K562 (cell line): Measurements from ENCODE around the gene TAF8. TPM values are rescaled to one million over a fixed set of nuclear protein-coding genes. Genes with fewer than 3 reads are reported as not detected.

Experiments
- CEBPB ChIP-seq: fragments of 450-650 bp; IDR thresholded peaks from 2 replicates; pipeline ENCODE4 v1.6.1; 2016; ENCODE audit warnings: missing genetic modification characterization, missing compliant biosample characterization
- CTBP1 ChIP-seq: fragments of 450-650 bp; IDR thresholded peaks from 2 replicates; pipeline ENCODE4 v1.6.1; 2016; ENCODE audit warnings: borderline replicate concordance
- ESRRA ChIP-seq: fragments of 450-650 bp; IDR thresholded peaks from 2 replicates; pipeline ENCODE4 v1.6.1; 2014; ENCODE audit warnings: low read depth, mild to moderate bottlenecking, moderate library complexity, borderline replicate concordance
- FOXA3 ChIP-seq, 2 experiments: fragments of 450-650 bp in 1 of 2; sonication (generic) in 1 of 2; formaldehyde crosslinking; IDR thresholded peaks in 1 of 2; conservative IDR thresholded peaks in 1 of 2; 2 replicates each; pipeline versions ENCODE4 v1.4.0 to v1.8.0; 2020 to 2022; ENCODE audit warnings: mild to moderate bottlenecking in 2 of 2, missing genetic modification reagents in 1 of 2
- GTF2E2 ChIP-seq: fragments of 200-800 bp; sonication (Bioruptor generic); IDR thresholded peaks from 2 replicates; pipeline ENCODE4 v1.6.1; 2016; ENCODE audit warnings: missing genetic modification characterization, missing compliant biosample characterization
- MIER1 ChIP-seq: fragments of 450-650 bp; IDR thresholded peaks from 2 replicates; pipeline ENCODE4 v1.6.1; 2016; ENCODE audit warnings: antibody characterized with exemption, mild to moderate bottlenecking, low read depth
- MYBL2 ChIP-seq, 2 experiments: fragments of 450-650 bp in 1 of 2; sonication (generic) in 1 of 2; formaldehyde crosslinking in 1 of 2; IDR thresholded peaks; 2 replicates each; pipeline versions ENCODE4 v1.6.1 to v1.8.1; 2017 to 2022; ENCODE audit warnings: borderline replicate concordance in 1 of 2, inconsistent platforms in 1 of 2, low read depth in 1 of 2, mild to moderate bottlenecking in 1 of 2, missing genetic modification reagents in 1 of 2, moderate library complexity in 1 of 2
- PRMT5 ChIP-seq: sonication (generic); formaldehyde crosslinking; IDR thresholded peaks from 2 replicates; pipeline ENCODE4 v1.5.0; 2020; ENCODE audit warnings: missing genetic modification reagents
- RBM39 ChIP-seq: fragments of 200-400 bp; formaldehyde crosslinking; optimal IDR thresholded peaks from 2 replicates; pipeline ENCODE3; 2018; ENCODE audit warnings: low read depth, low read length
- SRSF1 ChIP-seq: fragments of 200-400 bp; formaldehyde crosslinking; IDR thresholded peaks from 2 replicates; pipeline ENCODE4 v1.6.1; 2017; ENCODE audit warnings: mild to moderate bottlenecking, low read depth, low read length, moderate library complexity
- SUPT5H ChIP-seq: fragments of 450-650 bp; IDR thresholded peaks from 2 replicates; pipeline ENCODE4 v1.6.1; 2016
- ZNF584 ChIP-seq: fragments of 200-800 bp; sonication (Bioruptor generic); IDR thresholded peaks from 2 replicates; pipeline ENCODE4 v1.6.1; 2016; ENCODE audit warnings: low read depth, mild to moderate bottlenecking, missing genetic modification characterization, missing compliant biosample characterization
- polyA plus RNA-seq, 8 experiments: library from polyadenylated mRNA; depleted of rRNA in 4 of 8; stranded (reverse) in 5 of 8; unstranded in 3 of 8; fragments of >200 nt; fragmentation: Nextera tagmentation in 2 of 8; fragmentation: Illumina TruSeq in 1 of 8; extraction: Ambion mirVana in 2 of 8; extraction: Trizol in 1 of 8; gene quantifications; 2 replicates each; pipeline versions ENCODE4 v1.2.1 to v1.2.3, GENCODE V29; 2011 to 2014; ENCODE audit warnings: inconsistent platforms in 1 of 8, missing spikeins in 1 of 8
- total RNA-seq, 7 experiments: library from RNA; depleted of rRNA in 6 of 7; stranded (reverse); fragments of >200 nt in 6 of 7; fragmentation: Illumina TruSeq in 2 of 7; extraction: Trizol in 2 of 7; gene quantifications; 2 replicates each; pipeline versions ENCODE4 v1.2.1 to v1.2.3, GENCODE V29; 2011 to 2021; ENCODE audit warnings: low replicate concordance in 1 of 7
- TF ChIP-seq, protein P1 (sequence below): fragments of 450-650 bp; conservative IDR thresholded peaks from 2 replicates; pipeline ENCODE4 v1.6.1; 2016; ENCODE audit warnings: missing genetic modification characterization, low read depth, mild to moderate bottlenecking, missing compliant biosample characterization, moderate library complexity
- TF ChIP-seq, protein P2 (sequence below): fragments of 450-650 bp; IDR thresholded peaks from 2 replicates; pipeline ENCODE4 v1.6.1; 2018; ENCODE audit warnings: mild to moderate bottlenecking, low read depth; ENCODE audit not compliant: partially characterized antibody
- TF ChIP-seq, protein P3 (sequence below): fragments of 450-650 bp; IDR thresholded peaks from 2 replicates; pipeline ENCODE4 v1.7.0; 2016; ENCODE audit warnings: borderline replicate concordance
- TF ChIP-seq, protein P4 (sequence below): fragments of 200-400 bp; formaldehyde crosslinking; IDR thresholded peaks from 2 replicates; pipeline ENCODE4 v1.6.1; 2017; ENCODE audit warnings: mild to moderate bottlenecking, low read depth, low read length, moderate library complexity
- TF ChIP-seq, protein P5 (sequence below): fragments of 250-450 bp; sonication (Bioruptor Pico); IDR thresholded peaks from 2 replicates; pipeline ENCODE4 v1.8.0; 2022; ENCODE audit warnings: inconsistent platforms

TAF8 gene
- total and polyA plus RNA-seq, 9 of the 15 experiments (the other 6 are each of a cell fraction or from before 2014, with no cell fraction given) = 29.4 to 84.0 (median 52.6) TPM

DNA sequence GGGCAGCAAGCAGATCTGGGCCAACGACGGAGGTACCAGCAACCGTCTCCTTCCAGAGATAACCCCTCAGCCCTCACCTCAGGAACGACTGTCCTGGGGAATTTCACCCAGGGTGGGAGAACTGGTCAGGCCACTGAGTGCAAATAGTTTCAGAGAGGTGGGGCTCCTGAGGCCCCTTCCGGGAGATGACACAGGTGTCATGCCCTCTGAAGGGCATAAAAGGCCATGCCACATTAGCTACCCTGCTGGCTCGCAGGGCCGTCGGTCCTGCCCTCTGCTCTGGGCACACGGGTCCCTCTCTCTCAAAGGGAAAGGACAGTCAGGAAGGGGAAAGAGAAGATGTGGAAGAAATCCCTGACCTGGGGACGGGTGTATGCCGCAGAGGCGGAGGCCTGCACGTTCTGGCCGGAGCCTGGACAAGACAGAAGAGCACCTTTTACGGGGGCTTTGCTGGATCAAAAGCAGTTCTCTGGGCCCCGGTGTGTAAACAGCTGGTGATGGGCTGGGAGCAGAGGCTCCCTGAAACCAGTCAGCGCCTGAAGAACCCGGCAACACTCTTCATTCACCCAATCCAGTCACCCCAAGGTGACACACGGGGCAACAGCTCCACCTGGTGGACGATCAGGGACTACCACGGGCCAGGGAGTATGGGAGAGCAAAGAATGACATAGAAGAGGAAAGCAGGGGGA is 6.4 kb upstream of the TAF8 start (continued):
- TF ChIP-seq, protein P1, sequence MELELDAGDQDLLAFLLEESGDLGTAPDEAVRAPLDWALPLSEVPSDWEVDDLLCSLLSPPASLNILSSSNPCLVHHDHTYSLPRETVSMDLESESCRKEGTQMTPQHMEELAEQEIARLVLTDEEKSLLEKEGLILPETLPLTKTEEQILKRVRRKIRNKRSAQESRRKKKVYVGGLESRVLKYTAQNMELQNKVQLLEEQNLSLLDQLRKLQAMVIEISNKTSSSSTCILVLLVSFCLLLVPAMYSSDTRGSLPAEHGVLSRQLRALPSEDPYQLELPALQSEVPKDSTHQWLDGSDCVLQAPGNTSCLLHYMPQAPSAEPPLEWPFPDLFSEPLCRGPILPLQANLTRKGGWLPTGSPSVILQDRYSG (tag) = no peak
- TF ChIP-seq RBM39 = no peak
- peak; percentile 66 for TF ChIP-seq CTBP1
- TF ChIP-seq SUPT5H = no peak
- TF ChIP-seq PRMT5 (CRISPR knock-in tag) = no peak
- TF ChIP-seq, protein P2, sequence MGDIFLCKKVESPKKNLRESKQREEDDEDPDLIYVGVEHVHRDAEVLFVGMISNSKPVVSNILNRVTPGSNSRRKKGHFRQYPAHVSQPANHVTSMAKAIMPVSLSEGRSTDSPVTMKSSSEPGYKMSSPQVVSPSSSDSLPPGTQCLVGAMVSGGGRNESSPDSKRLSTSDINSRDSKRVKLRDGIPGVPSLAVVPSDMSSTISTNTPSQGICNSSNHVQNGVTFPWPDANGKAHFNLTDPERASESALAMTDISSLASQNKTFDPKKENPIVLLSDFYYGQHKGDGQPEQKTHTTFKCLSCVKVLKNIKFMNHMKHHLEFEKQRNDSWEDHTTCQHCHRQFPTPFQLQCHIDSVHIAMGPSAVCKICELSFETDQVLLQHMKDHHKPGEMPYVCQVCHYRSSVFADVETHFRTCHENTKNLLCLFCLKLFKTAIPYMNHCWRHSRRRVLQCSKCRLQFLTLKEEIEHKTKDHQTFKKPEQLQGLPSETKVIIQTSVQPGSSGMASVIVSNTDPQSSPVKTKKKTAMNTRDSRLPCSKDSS = no peak
- TF ChIP-seq MIER1 = no peak
- no peak for TF ChIP-seq MYBL2 (IDR thresholded peaks at IDR 0.05; ENCODE audit: low read depth)
- TF ChIP-seq MYBL2 (CRISPR knock-in tag; IDR thresholded peaks at IDR 0.05; ENCODE audit: borderline replicate concordance) = no peak
- TF ChIP-seq, protein P3, sequence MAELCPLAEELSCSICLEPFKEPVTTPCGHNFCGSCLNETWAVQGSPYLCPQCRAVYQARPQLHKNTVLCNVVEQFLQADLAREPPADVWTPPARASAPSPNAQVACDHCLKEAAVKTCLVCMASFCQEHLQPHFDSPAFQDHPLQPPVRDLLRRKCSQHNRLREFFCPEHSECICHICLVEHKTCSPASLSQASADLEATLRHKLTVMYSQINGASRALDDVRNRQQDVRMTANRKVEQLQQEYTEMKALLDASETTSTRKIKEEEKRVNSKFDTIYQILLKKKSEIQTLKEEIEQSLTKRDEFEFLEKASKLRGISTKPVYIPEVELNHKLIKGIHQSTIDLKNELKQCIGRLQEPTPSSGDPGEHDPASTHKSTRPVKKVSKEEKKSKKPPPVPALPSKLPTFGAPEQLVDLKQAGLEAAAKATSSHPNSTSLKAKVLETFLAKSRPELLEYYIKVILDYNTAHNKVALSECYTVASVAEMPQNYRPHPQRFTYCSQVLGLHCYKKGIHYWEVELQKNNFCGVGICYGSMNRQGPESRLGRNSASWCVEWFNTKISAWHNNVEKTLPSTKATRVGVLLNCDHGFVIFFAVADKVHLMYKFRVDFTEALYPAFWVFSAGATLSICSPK = no peak
- TF ChIP-seq, protein P4, sequence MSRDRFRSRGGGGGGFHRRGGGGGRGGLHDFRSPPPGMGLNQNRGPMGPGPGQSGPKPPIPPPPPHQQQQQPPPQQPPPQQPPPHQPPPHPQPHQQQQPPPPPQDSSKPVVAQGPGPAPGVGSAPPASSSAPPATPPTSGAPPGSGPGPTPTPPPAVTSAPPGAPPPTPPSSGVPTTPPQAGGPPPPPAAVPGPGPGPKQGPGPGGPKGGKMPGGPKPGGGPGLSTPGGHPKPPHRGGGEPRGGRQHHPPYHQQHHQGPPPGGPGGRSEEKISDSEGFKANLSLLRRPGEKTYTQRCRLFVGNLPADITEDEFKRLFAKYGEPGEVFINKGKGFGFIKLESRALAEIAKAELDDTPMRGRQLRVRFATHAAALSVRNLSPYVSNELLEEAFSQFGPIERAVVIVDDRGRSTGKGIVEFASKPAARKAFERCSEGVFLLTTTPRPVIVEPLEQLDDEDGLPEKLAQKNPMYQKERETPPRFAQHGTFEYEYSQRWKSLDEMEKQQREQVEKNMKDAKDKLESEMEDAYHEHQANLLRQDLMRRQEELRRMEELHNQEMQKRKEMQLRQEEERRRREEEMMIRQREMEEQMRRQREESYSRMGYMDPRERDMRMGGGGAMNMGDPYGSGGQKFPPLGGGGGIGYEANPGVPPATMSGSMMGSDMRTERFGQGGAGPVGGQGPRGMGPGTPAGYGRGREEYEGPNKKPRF = no peak
- TF ChIP-seq ZNF584 = no peak
- TF ChIP-seq CEBPB (tag) = no peak
- TF ChIP-seq FOXA3 (CRISPR knock-in tag; conservative IDR thresholded peaks at IDR 0.05 in 1 of 2, IDR thresholded peaks at IDR 0.05 in 1 of 2) = peak in 1 of 2 experiments; percentile 32; a peak in 1 of 4 replicates
- TF ChIP-seq GTF2E2 = no peak
- TF ChIP-seq ESRRA = peak; percentile 72; the same call in 1 of the 2 replicates
- TF ChIP-seq, protein P5, sequence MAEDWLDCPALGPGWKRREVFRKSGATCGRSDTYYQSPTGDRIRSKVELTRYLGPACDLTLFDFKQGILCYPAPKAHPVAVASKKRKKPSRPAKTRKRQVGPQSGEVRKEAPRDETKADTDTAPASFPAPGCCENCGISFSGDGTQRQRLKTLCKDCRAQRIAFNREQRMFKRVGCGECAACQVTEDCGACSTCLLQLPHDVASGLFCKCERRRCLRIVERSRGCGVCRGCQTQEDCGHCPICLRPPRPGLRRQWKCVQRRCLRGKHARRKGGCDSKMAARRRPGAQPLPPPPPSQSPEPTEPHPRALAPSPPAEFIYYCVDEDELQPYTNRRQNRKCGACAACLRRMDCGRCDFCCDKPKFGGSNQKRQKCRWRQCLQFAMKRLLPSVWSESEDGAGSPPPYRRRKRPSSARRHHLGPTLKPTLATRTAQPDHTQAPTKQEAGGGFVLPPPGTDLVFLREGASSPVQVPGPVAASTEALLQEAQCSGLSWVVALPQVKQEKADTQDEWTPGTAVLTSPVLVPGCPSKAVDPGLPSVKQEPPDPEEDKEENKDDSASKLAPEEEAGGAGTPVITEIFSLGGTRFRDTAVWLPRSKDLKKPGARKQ (CRISPR knock-in tag) = no peak
- TF ChIP-seq SRSF1 = no peak
